ENCODE data around the gene MICU1.

DNA sequence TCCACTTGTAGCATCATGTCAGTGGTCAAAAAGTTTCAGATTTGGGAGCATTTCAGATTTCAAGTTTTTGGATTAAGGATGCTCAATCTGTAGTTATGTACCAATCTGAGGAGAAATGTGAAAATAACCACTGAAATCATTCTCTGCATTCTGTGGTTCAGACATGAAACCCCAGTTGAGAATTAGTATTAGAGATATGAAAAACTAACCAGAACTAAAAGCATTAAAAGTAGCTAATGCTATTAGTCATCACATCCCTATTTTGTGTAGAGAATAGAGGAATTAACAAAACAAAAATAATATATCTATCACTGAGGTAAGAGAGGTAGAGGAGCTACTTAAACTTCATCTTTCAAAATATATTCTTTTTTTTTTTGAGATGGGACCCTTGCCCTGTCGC, 28.0 kb downstream of the MICU1 start:
- TF ChIP-seq CTCF (IDR thresholded peaks at IDR 0.05) (no peak), POLR2A (IDR thresholded peaks at IDR 0.05) (no peak)

Measured in sigmoid colon (tissue), 3 donors.